Measurements from ENCODE around the gene ADAM12.

Gene ADAM12

GRCh38 chr10:126181626-126182025 lies 206.7 kb downstream of the ADAM12 start:
- Histone ChIP-seq H3K9me3 (ENCODE audit: control insufficient read depth, insufficient read depth, low read depth, low read length) (no peaks in the 10 kb centered on the region), H3K4me1 (ENCODE audit: control insufficient read depth, insufficient read depth, low read length) (no peaks in the 10 kb centered on the region), H3K36me3 (ENCODE audit: control insufficient read depth in 2 of 2, insufficient read depth in 1 of 2, low read length in 2 of 2) (no peaks in the 10 kb centered on the region), H3K27ac (ENCODE audit: extremely low read depth, low read depth, low read length) (no peak overlapping the region), H3K4me3 (ENCODE audit: low read depth, low read length) (no peak overlapping the region)
- TF ChIP-seq ZNF488 (tag by site-specific recombination; IDR thresholded peaks at IDR 0.05) (no peak), GLI4 (tag by site-specific recombination; IDR thresholded peaks at IDR 0.05) (no peak), BCL6B (tag by site-specific recombination; IDR thresholded peaks at IDR 0.05) (no peak), ZNF18 (tag by site-specific recombination; IDR thresholded peaks at IDR 0.05) (no peak), PRDM2 (tag by site-specific recombination; IDR thresholded peaks at IDR 0.05; ENCODE audit: borderline replicate concordance) (no peak), EGR2 (tag by site-specific recombination; IDR thresholded peaks at IDR 0.05; ENCODE audit: low read depth) (no peak), SCRT1 (tag by site-specific recombination; IDR thresholded peaks at IDR 0.05; ENCODE audit: borderline replicate concordance) (no peak), ZNF121 (tag by site-specific recombination; IDR thresholded peaks at IDR 0.05) (no peak), ZSCAN18 (tag by site-specific recombination; IDR thresholded peaks at IDR 0.05) (no peak), OVOL3 (tag by site-specific recombination; IDR thresholded peaks at IDR 0.05) (no peak), ZNF426 (tag by site-specific recombination; IDR thresholded peaks at IDR 0.05) (no peak), ZBTB26 (tag by site-specific recombination; optimal IDR thresholded peaks at IDR 0.05) (no peak), ZNF221 (tag by site-specific recombination; IDR thresholded peaks at IDR 0.05; ENCODE audit: borderline replicate concordance) (no peak), ZNF664 (tag by site-specific recombination; IDR thresholded peaks at IDR 0.05) (no peak), AEBP2 (tag by site-specific recombination; IDR thresholded peaks at IDR 0.05; ENCODE audit: borderline replicate concordance) (no peak), KLF10 (tag by site-specific recombination; IDR thresholded peaks at IDR 0.05) (no peak), ZNF530 (tag by site-specific recombination; IDR thresholded peaks at IDR 0.05; ENCODE audit: low read depth) (no peak)
- ChIA-PET POLR2A (no interaction called here), CTCF (interaction anchor here (1.8 kb wide), 1 partner anchor 322 kb away, joined by 5 read pairs; no protein-coding TSS in a partner anchor)
